GM23338 (cell line): ENCODE measurements around the gene C11orf54. TPM values are rescaled to one million over a fixed set of nuclear protein-coding genes. Genes with fewer than 3 reads are reported as not detected.

ENCODE experiments used
- ATAC-seq: fragments of 200-7000 bp; cut with Tn5 transposase; 3 replicates; pipeline ENCODE4 v1.9.1; 2020
- DNase-seq: peaks from one replicate; pipeline ENCODE4 v3.0.0-alpha.2; 2015; ENCODE audit warnings: low spot score
- H2AFZ ChIP-seq: fragments of 200-600 bp; sonication (generic); 2 replicates; pipeline ENCODE4 v1.8.0; 2016; ENCODE audit warnings: antibody characterized with exemption, mild to moderate bottlenecking, moderate library complexity
- H3F3A ChIP-seq: fragments of 200-600 bp; sonication (generic); replicated peaks from 2 replicates; pipeline ENCODE4 v1.8.0; 2017; ENCODE audit warnings: antibody characterized with exemption, mixed run types, low read depth
- H3K27ac ChIP-seq: fragments of 200-600 bp; sonication (generic); 2 replicates; pipeline ENCODE4 v1.6.1; 2016; ENCODE audit warnings: low read depth
- H3K27me3 ChIP-seq: fragments of 200-600 bp; sonication (generic); 2 replicates; pipeline ENCODE4 v1.8.0; 2016; ENCODE audit warnings: mild to moderate bottlenecking, mixed run types, moderate library complexity; ENCODE audit not compliant: insufficient read depth
- H3K36me3 ChIP-seq: fragments of 200-600 bp; sonication (generic); 2 replicates; pipeline ENCODE4 v1.8.0; 2016; ENCODE audit warnings: mild to moderate bottlenecking; ENCODE audit not compliant: insufficient read depth
- H3K4me1 ChIP-seq: fragments of 200-600 bp; sonication (generic); 2 replicates; pipeline ENCODE4 v1.8.0; 2016; ENCODE audit warnings: mild to moderate bottlenecking, moderate library complexity; ENCODE audit not compliant: insufficient read depth
- H3K4me2 ChIP-seq: fragments of 200-600 bp; sonication (generic); 2 replicates; pipeline ENCODE4 v1.7.1; 2017; ENCODE audit warnings: mixed run types
- H3K4me3 ChIP-seq: fragments of 200-600 bp; sonication (generic); 2 replicates; pipeline ENCODE4 v1.6.1; 2016; ENCODE audit warnings: mixed run types
- H3K79me2 ChIP-seq: fragments of 200-600 bp; sonication (generic); replicated peaks from 2 replicates; pipeline ENCODE4 v1.8.0; 2017; ENCODE audit warnings: mild to moderate bottlenecking; ENCODE audit not compliant: insufficient read depth
- H3K9me2 ChIP-seq: fragments of 200-600 bp; sonication (generic); 2 replicates; pipeline ENCODE4 v1.8.0; 2017; ENCODE audit not compliant: insufficient read depth
- H4K20me1 ChIP-seq: fragments of 200-600 bp; sonication (generic); replicated peaks from 2 replicates; pipeline ENCODE4 v1.8.0; 2017; ENCODE audit warnings: mild to moderate bottlenecking; ENCODE audit not compliant: insufficient read depth
- H3K27ac Mint-ChIP-seq: 2 replicates; pipeline ENCODE4 v1.8.0; 2020; ENCODE audit warnings: inconsistent platforms, mild to moderate bottlenecking, moderate library complexity, mixed read lengths
- H3K27me3 Mint-ChIP-seq: 3 replicates; pipeline ENCODE4 v1.8.0; 2022; ENCODE audit warnings: low read depth, mild to moderate bottlenecking, moderate library complexity, mixed read lengths, inconsistent platforms; ENCODE audit not compliant: insufficient read depth, poor library complexity
- H3K36me3 Mint-ChIP-seq: 3 replicates; pipeline ENCODE4 v1.8.0; 2021; ENCODE audit warnings: low read depth, mild to moderate bottlenecking, inconsistent platforms, moderate library complexity, mixed read lengths
- H3K4me1 Mint-ChIP-seq: 3 replicates; pipeline ENCODE4 v1.8.0; 2020; ENCODE audit warnings: mild to moderate bottlenecking, inconsistent platforms, mixed read lengths
- H3K4me3 Mint-ChIP-seq: 3 replicates; pipeline ENCODE4 v1.8.0; 2021; ENCODE audit warnings: moderate library complexity, mild to moderate bottlenecking, inconsistent platforms, mixed read lengths
- H3K9me3 Mint-ChIP-seq: 3 replicates; pipeline ENCODE4 v1.8.0; 2020; ENCODE audit warnings: moderate library complexity, mild to moderate bottlenecking, inconsistent platforms, mixed read lengths
- CREB1 ChIP-seq: fragments of 250-450 bp; sonication (Bioruptor Pico); IDR thresholded peaks from 2 replicates; pipeline ENCODE4 v1.5.0; 2020; ENCODE audit warnings: low read depth, mild to moderate bottlenecking, moderate library complexity
- CTCF ChIP-seq, 2 experiments: fragments of 200-600 bp in 1 of 2; sonication (generic) in 1 of 2; conservative IDR thresholded peaks; 2 replicates each; pipeline versions ENCODE4 v1.5.1 to v1.6.1; 2016 to 2017; ENCODE audit warnings: antibody characterized with exemption in 2 of 2, low read depth in 2 of 2, mild to moderate bottlenecking in 2 of 2, moderate library complexity in 1 of 2
- ETS1 ChIP-seq: IDR thresholded peaks from 2 replicates; pipeline ENCODE4 v1.6.1; 2016; ENCODE audit warnings: antibody characterized with exemption
- EZH2 ChIP-seq: fragments of 200-600 bp; sonication (generic); IDR thresholded peaks from one replicate; pipeline ENCODE4 v1.8.0; 2017; ENCODE audit warnings: antibody characterized with exemption, mild to moderate bottlenecking, low read depth; ENCODE audit not compliant: unreplicated experiment
- EZH2phosphoT487 ChIP-seq: fragments of 200-600 bp; sonication (generic); IDR thresholded peaks from one replicate; pipeline ENCODE4 v1.8.1; 2018; ENCODE audit warnings: antibody characterized with exemption; ENCODE audit not compliant: unreplicated experiment
- JUNB ChIP-seq: IDR thresholded peaks from one replicate; pipeline ENCODE4 v1.6.1; 2016; ENCODE audit warnings: antibody characterized with exemption; ENCODE audit not compliant: unreplicated experiment
- NANOG ChIP-seq: IDR thresholded peaks from 2 replicates; pipeline ENCODE4 v1.6.1; 2016; ENCODE audit warnings: antibody characterized with exemption, borderline replicate concordance
- POLR2AphosphoS5 ChIP-seq: IDR thresholded peaks from 2 replicates; pipeline ENCODE4 v1.6.1; 2016; ENCODE audit warnings: antibody characterized with exemption, low read depth
- REST ChIP-seq: IDR thresholded peaks from one replicate; pipeline ENCODE4 v1.6.1; 2018; ENCODE audit warnings: antibody characterized with exemption; ENCODE audit not compliant: unreplicated experiment
- STAT1 ChIP-seq: IDR thresholded peaks from one replicate; pipeline ENCODE4 v1.6.1; 2016; ENCODE audit warnings: antibody characterized with exemption; ENCODE audit not compliant: unreplicated experiment
- ZNF114 ChIP-seq: fragments of 250-450 bp; sonication (Bioruptor Pico); IDR thresholded peaks from 2 replicates; pipeline ENCODE4 v1.5.0; 2020; ENCODE audit warnings: mild to moderate bottlenecking, moderate library complexity
- ZNF331 ChIP-seq: fragments of 250-450 bp; sonication (Bioruptor Pico); IDR thresholded peaks from 2 replicates; pipeline ENCODE4 v1.5.0; 2020; ENCODE audit warnings: low read depth, mild to moderate bottlenecking, moderate library complexity
- ZNF462 ChIP-seq: fragments of 250-450 bp; sonication (Bioruptor Pico); IDR thresholded peaks from 2 replicates; pipeline ENCODE4 v1.5.0; 2020; ENCODE audit warnings: mild to moderate bottlenecking, moderate library complexity
- polyA plus RNA-seq: library from polyadenylated mRNA; unstranded; fragments of >200 nt; fragmentation: Nextera tagmentation; extraction: Ambion mirVana; gene quantifications from 2 replicates; pipeline ENCODE4 v1.2.1, GENCODE V29; 2016
- total RNA-seq: library from RNA; depleted of rRNA; stranded (reverse); fragments of >200 nt; shearing (Covaris generic); gene quantifications from 2 replicates; pipeline ENCODE4 v1.2.3, GENCODE V29; 2014

Gene C11orf54
- total and polyA plus RNA-seq, 2 experiments from 2014 or later, result 35.8 to 38.8 TPM

GRCh38 chr11:93801366-93801765, 59.9 kb downstream of the C11orf54 start:
- no peak for TF ChIP-seq ZNF114 (CRISPR knock-in tag)
- TF ChIP-seq ZNF331 (CRISPR knock-in tag), result no peak
- no peak for TF ChIP-seq STAT1
- TF ChIP-seq REST, result no peak
- no peak for TF ChIP-seq JUNB
- no peak for TF ChIP-seq ETS1
- TF ChIP-seq EZH2, result no peak
- TF ChIP-seq EZH2phosphoT487, result no peak
- no peak for TF ChIP-seq POLR2AphosphoS5
- no peak for TF ChIP-seq NANOG
- no peak for TF ChIP-seq CREB1
- TF ChIP-seq ZNF462, result no peak
- TF ChIP-seq CTCF (conservative IDR thresholded peaks at IDR 0.05; ENCODE audit: low read depth in 2 of 2), result no peak
- H3K79me2 ChIP-seq, result peaks cover 29% of the 10 kb centered on the region; the same call in 1 of the 2 replicates
- no peak overlapping the region for H3K4me3 ChIP-seq
- H3K36me3 ChIP-seq, result peaks cover 48% of the 10 kb centered on the region
- H3K9me2 ChIP-seq, result no peaks in the 10 kb centered on the region
- H3K4me2 ChIP-seq, result no peak overlapping the region
- ATAC-seq (no peak), DNase-seq (no peak)
- H3K9me3 Mint-ChIP-seq, result no peaks in the 10 kb centered on the region
- no peak overlapping the region for H3K27ac ChIP-seq
- H3K27me3 ChIP-seq, result no peaks in the 10 kb centered on the region
- no peaks in the 10 kb centered on the region for H3K4me1 Mint-ChIP-seq
- H3F3A ChIP-seq, result no peaks in the 10 kb centered on the region; the same call in 1 of the 2 replicates
- H4K20me1 ChIP-seq, result peaks cover 6% of the 10 kb centered on the region; the same call in 1 of the 2 replicates
- H2AFZ ChIP-seq, result no peak overlapping the region
- no peak overlapping the region for H3K27ac Mint-ChIP-seq
- no peak overlapping the region for H3K4me3 Mint-ChIP-seq
- H3K36me3 Mint-ChIP-seq, result peaks cover 77% of the 10 kb centered on the region
- H3K4me1 ChIP-seq, result no peaks in the 10 kb centered on the region
- peaks cover 1% of the 10 kb centered on the region for H3K27me3 Mint-ChIP-seq
